Neural progenitor cell (in vitro differentiated cells): ENCODE data around the gene GABRA5. TPM values are rescaled to one million over a fixed set of nuclear protein-coding genes. Genes with fewer than 3 reads are reported as not detected.

Experiments used
- DNase-seq: peaks from one replicate; pipeline ENCODE4 v3.0.0-alpha.2; 2016; ENCODE audit warnings: low spot score
- H2AFZ ChIP-seq: fragments of 200-600 bp; sonication (generic); replicated peaks from 2 replicates; pipeline ENCODE4 v1.6.1; 2016; ENCODE audit warnings: antibody characterized with exemption
- H3F3A ChIP-seq: fragments of 200-600 bp; sonication (generic); 2 replicates; pipeline ENCODE4 v1.6.1; 2016; ENCODE audit warnings: antibody characterized with exemption, low read depth
- H3K27ac ChIP-seq: fragments of 200-600 bp; sonication (generic); 2 replicates; pipeline ENCODE4 v1.5.1; 2016; ENCODE audit warnings: mild to moderate bottlenecking
- H3K27me3 ChIP-seq: fragments of 200-600 bp; sonication (generic); 2 replicates; pipeline ENCODE4 v1.6.1; 2016; ENCODE audit warnings: mild to moderate bottlenecking, moderate library complexity
- H3K36me3 ChIP-seq: fragments of 200-600 bp; sonication (generic); 2 replicates; pipeline ENCODE4 v1.5.1; 2016
- H3K4me1 ChIP-seq: fragments of 200-600 bp; sonication (generic); 2 replicates; pipeline ENCODE4 v1.6.1; 2016; ENCODE audit warnings: mixed run types
- H3K4me2 ChIP-seq: fragments of 200-600 bp; sonication (generic); 2 replicates; pipeline ENCODE4 v1.6.1; 2016
- H3K4me3 ChIP-seq: fragments of 200-600 bp; sonication (generic); 2 replicates; pipeline ENCODE4 v1.5.1; 2016
- H3K79me2 ChIP-seq: fragments of 200-600 bp; sonication (generic); 2 replicates; pipeline ENCODE4 v1.6.1; 2016; ENCODE audit warnings: low read depth
- H3K9ac ChIP-seq: fragments of 200-600 bp; sonication (generic); 2 replicates; pipeline ENCODE4 v1.6.1; 2016
- H3K9me3 ChIP-seq: fragments of 200-600 bp; sonication (generic); 2 replicates; pipeline ENCODE4 v1.5.1; 2016; ENCODE audit warnings: low read depth
- H4K20me1 ChIP-seq: fragments of 200-600 bp; sonication (generic); 2 replicates; pipeline ENCODE4 v1.6.1; 2016; ENCODE audit warnings: low read depth
- H3K27ac Mint-ChIP-seq: 3 replicates; pipeline ENCODE4 v1.8.0; 2021; ENCODE audit warnings: mixed read lengths
- H3K27me3 Mint-ChIP-seq: 2 replicates; pipeline ENCODE4 v1.8.0; 2022; ENCODE audit warnings: low read depth, mild to moderate bottlenecking, inconsistent platforms, moderate library complexity, mixed read lengths; ENCODE audit not compliant: insufficient read depth
- H3K36me3 Mint-ChIP-seq: 3 replicates; pipeline ENCODE4 v1.8.0; 2021; ENCODE audit warnings: mixed read lengths
- H3K4me1 Mint-ChIP-seq: 3 replicates; pipeline ENCODE4 v1.8.0; 2021; ENCODE audit warnings: mixed read lengths
- H3K4me3 Mint-ChIP-seq: 3 replicates; pipeline ENCODE4 v1.8.0; 2021; ENCODE audit warnings: mild to moderate bottlenecking, moderate library complexity, mixed read lengths
- H3K9me3 Mint-ChIP-seq: 3 replicates; pipeline ENCODE4 v1.8.0; 2020; ENCODE audit warnings: mixed read lengths
- EZH2 ChIP-seq: fragments of 200-600 bp; sonication (generic); IDR thresholded peaks from 2 replicates; pipeline ENCODE4 v1.6.1; 2017; ENCODE audit warnings: antibody characterized with exemption, mild to moderate bottlenecking, moderate library complexity
- EZH2phosphoT487 ChIP-seq: fragments of 200-600 bp; sonication (generic); IDR thresholded peaks from 2 replicates; pipeline ENCODE4 v1.6.1; 2017; ENCODE audit warnings: antibody characterized with exemption
- total RNA-seq: library from RNA; depleted of rRNA; stranded (reverse); fragments of >200 nt; gene quantifications from 2 replicates; pipeline ENCODE4 v1.2.3, GENCODE V29; 2015; ENCODE audit warnings: low replicate concordance
- TF ChIP-seq, protein P1 (sequence below): fragments of 200-600 bp; sonication (generic); IDR thresholded peaks from 2 replicates; pipeline ENCODE4 v1.5.1; 2017; ENCODE audit warnings: antibody characterized with exemption, mild to moderate bottlenecking

GABRA5 gene
- total RNA-seq, 1 donor from 2014 or later, result 3.0 TPM

DNA sequence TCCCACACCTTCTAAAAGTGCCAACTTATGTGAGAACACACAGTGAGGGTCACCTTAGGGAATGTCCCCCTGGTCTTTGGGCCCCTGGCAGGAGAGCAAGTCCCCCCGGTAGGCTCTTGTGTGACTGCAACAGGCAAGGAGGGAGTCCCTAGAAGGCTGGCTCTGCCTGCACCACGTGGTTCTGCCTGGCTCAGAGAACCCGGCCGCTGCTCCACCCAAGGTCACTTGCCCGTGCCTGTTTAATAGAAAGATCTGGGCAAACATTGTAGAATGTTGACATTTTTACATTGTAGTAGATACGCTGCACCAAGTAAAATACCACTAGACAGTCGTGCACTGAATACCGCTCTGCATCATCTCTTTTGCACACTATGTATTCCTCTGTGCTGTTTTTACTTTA is 21.9 kb downstream of the GABRA5 start:
- no peaks in the 10 kb centered on the region for H3K79me2 ChIP-seq
- no peaks in the 10 kb centered on the region for H4K20me1 ChIP-seq
- no peak overlapping the region for H3K4me3 ChIP-seq
- H3K27ac ChIP-seq, result no peak overlapping the region
- no peaks in the 10 kb centered on the region for H3K9me3 Mint-ChIP-seq
- H3K4me2 ChIP-seq, result no peak overlapping the region
- H3K4me1 ChIP-seq, result no peaks in the 10 kb centered on the region
- H2AFZ ChIP-seq, result no peak overlapping the region
- DNase-seq, result no peak
- H3K4me1 Mint-ChIP-seq, result no peaks in the 10 kb centered on the region
- no peak overlapping the region for H3K9ac ChIP-seq
- no peaks in the 10 kb centered on the region for H3K36me3 ChIP-seq
- peaks cover 10% of the 10 kb centered on the region for H3K27me3 Mint-ChIP-seq
- no peak for TF ChIP-seq EZH2
- no peak for TF ChIP-seq EZH2phosphoT487
- TF ChIP-seq, protein P1, sequence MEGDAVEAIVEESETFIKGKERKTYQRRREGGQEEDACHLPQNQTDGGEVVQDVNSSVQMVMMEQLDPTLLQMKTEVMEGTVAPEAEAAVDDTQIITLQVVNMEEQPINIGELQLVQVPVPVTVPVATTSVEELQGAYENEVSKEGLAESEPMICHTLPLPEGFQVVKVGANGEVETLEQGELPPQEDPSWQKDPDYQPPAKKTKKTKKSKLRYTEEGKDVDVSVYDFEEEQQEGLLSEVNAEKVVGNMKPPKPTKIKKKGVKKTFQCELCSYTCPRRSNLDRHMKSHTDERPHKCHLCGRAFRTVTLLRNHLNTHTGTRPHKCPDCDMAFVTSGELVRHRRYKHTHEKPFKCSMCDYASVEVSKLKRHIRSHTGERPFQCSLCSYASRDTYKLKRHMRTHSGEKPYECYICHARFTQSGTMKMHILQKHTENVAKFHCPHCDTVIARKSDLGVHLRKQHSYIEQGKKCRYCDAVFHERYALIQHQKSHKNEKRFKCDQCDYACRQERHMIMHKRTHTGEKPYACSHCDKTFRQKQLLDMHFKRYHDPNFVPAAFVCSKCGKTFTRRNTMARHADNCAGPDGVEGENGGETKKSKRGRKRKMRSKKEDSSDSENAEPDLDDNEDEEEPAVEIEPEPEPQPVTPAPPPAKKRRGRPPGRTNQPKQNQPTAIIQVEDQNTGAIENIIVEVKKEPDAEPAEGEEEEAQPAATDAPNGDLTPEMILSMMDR, result no peak
- no peaks in the 10 kb centered on the region for H3K36me3 Mint-ChIP-seq
- H3K27ac Mint-ChIP-seq, result no peak overlapping the region
- no peaks in the 10 kb centered on the region for H3K27me3 ChIP-seq
- H3K9me3 ChIP-seq, result no peaks in the 10 kb centered on the region
- H3F3A ChIP-seq, result no peaks in the 10 kb centered on the region
- no peak overlapping the region for H3K4me3 Mint-ChIP-seq

DNA sequence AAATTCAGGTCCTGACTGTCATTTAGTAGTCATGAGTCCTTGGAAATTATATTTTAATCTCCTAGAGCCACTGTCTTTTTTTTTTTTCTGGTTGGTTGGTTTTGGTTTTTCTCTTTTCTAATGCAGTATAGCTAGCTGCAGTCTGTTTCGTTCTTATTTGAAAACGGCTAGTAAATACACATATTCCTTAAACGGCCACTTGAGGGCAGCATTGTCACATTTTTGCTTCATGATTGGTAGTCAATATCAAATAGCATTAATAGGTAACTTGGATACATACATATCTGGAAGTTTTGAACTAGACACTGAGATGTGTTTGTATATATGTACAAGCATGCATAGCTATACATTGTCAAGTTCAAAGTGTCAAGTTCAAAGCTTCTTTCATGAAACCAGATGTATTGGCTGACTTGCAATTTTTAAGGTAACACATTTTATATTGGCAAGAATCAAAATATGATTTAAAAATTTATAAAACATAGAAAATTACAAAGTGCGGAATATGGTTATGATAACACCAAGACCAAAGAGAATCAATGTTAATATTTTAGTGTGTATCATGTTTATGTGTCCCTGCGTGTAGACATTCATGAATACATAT is 22.5 kb downstream of the GABRA5 start:
- no peaks in the 10 kb centered on the region for H3K4me1 ChIP-seq
- no peaks in the 10 kb centered on the region for H3K36me3 Mint-ChIP-seq
- no peak for TF ChIP-seq EZH2
- TF ChIP-seq, protein P1, result peak; percentile 91
- no peak for TF ChIP-seq EZH2phosphoT487
- H3K4me2 ChIP-seq, result no peak overlapping the region
- peaks cover 11% of the 10 kb centered on the region for H3K27me3 Mint-ChIP-seq
- no peak overlapping the region for H3K4me3 ChIP-seq
- no peaks in the 10 kb centered on the region for H3K79me2 ChIP-seq
- no peaks in the 10 kb centered on the region for H4K20me1 ChIP-seq
- no peaks in the 10 kb centered on the region for H3K27me3 ChIP-seq
- H3K27ac Mint-ChIP-seq, result no peak overlapping the region
- H3K27ac ChIP-seq, result no peak overlapping the region
- no peak overlapping the region for H3K4me3 Mint-ChIP-seq
- no peaks in the 10 kb centered on the region for H3K4me1 Mint-ChIP-seq
- H3F3A ChIP-seq, result no peaks in the 10 kb centered on the region
- no peaks in the 10 kb centered on the region for H3K9me3 ChIP-seq
- H3K36me3 ChIP-seq, result no peaks in the 10 kb centered on the region
- no peak overlapping the region for H2AFZ ChIP-seq
- H3K9me3 Mint-ChIP-seq, result no peaks in the 10 kb centered on the region
- no peak overlapping the region for H3K9ac ChIP-seq
- peak; percentile 74 for DNase-seq

DNA sequence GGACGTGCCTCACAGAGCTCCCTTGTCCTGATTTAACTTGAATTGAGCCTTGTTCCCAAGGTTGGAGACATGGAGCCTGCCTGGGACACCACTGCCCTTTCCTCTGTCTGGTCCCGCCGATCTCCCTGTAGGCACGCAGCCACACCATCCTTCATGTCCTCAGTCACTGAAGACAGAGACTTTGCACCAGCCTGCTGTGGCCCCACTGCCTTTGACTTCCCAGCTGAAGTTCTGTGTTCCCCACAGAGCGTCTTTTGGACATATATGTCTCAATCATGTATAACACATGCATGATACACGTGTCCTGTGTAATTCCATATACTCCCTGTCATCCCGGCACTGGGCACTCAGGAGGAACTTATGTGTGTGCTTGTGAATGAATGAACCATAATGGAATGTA is 23.6 kb downstream of the GABRA5 start:
- no peaks in the 10 kb centered on the region for H3K79me2 ChIP-seq

More for the DNA sequence above, 23.6 kb downstream of the GABRA5 start:
- Histone ChIP-seq H3F3A (no peaks in the 10 kb centered on the region), H3K27me3 (no peaks in the 10 kb centered on the region), H3K4me3 (no peak overlapping the region), H3K4me2 (no peak overlapping the region), H4K20me1 (no peaks in the 10 kb centered on the region), H3K4me1 (no peaks in the 10 kb centered on the region), H3K9ac (no peak overlapping the region), H2AFZ (no peak overlapping the region), H3K9me3 (no peaks in the 10 kb centered on the region), H3K36me3 (no peaks in the 10 kb centered on the region), H3K27ac (no peak overlapping the region)
- peaks cover 13% of the 10 kb centered on the region for H3K27me3 Mint-ChIP-seq
- H3K27ac Mint-ChIP-seq, result no peak overlapping the region
- H3K36me3 Mint-ChIP-seq, result no peaks in the 10 kb centered on the region
- H3K4me3 Mint-ChIP-seq, result no peak overlapping the region
- TF ChIP-seq, protein P1, result no peak
- TF ChIP-seq EZH2, result no peak
- no peak for TF ChIP-seq EZH2phosphoT487
- peaks cover 5% of the 10 kb centered on the region for H3K9me3 Mint-ChIP-seq
- no peaks in the 10 kb centered on the region for H3K4me1 Mint-ChIP-seq
- DNase-seq, result no peak
